ENCODE results near the gene PPARG. TPM values are rescaled to one million over a fixed set of nuclear protein-coding genes. Genes with fewer than 3 reads are reported as not detected.

Gene PPARG
- total and polyA plus RNA-seq, 2 of the 13 experiments (the other 11 are each of a cell fraction or from before 2014, with no cell fraction given), result 13.9 to 58.3 TPM

DNA sequence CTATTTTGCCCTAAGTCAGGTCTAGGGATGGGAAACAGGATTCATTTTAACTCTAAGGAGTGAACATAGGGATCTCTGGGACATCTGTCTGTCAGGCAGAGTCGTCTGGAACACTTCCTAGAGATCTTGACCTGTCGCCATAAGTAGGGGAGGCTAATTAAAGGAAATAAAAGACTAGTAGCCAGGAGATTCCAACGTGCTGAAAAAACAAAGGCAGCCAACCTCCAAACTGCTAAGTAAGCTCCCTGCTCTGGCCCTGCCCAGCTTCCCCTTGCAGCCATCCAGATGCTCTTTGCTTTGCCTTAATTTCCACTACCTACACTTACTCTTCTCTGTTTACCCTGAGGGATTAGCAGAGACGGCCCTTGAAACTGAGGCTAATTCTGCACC lies 177.0 kb downstream of the PPARG start (continued):
- TF ChIP-seq ZXDC (CRISPR knock-in tag; IDR thresholded peaks at IDR 0.05), result no peak
- no peak for TF ChIP-seq ZC3H4 (CRISPR knock-in tag; IDR thresholded peaks at IDR 0.05; ENCODE audit: borderline replicate concordance)
- TF ChIP-seq ZNF605 (CRISPR knock-in tag; IDR thresholded peaks at IDR 0.05), result no peak
- TF ChIP-seq POLR2AphosphoS2 (IDR thresholded peaks at IDR 0.05; ENCODE audit: low read depth, low read length), result no peak

- no peak for DNase-seq (ENCODE audit: low spot score)
- TF ChIP-seq YY1 (IDR thresholded peaks at IDR 0.05; ENCODE audit: insufficient read depth, insufficient replicate concordance, low read depth, low read length) (no peak), POLR2AphosphoS2 (IDR thresholded peaks at IDR 0.05; ENCODE audit: low read depth, low read length) (no peak), HDAC6 (IDR thresholded peaks at IDR 0.05; ENCODE audit: low read depth, low read length) (no peak), SMAD9 (CRISPR knock-in tag; IDR thresholded peaks at IDR 0.05) (no peak)
- no peaks in the 10 kb centered on the region for H3K9me3 ChIP-seq (ENCODE audit: low read length)
- ChIA-PET POLR2A (no interaction called here), CTCF (ENCODE audit: low intra/inter-chr PET ratio, low total read pairs) (no interaction called here)
- in situ Hi-C loops (cut with HindIII; ENCODE audit: extremely low pct_ligation_motif_present, low pct_unique_long_range_greater_than_20kb) (no loop called here), intact Hi-C loops (cut with micrococcal nuclease; ENCODE audit: unreplicated experiment) (no loop called here)
- H3K4me2 ChIP-seq (ENCODE audit: low read depth, low read length), result no peak overlapping the region
- 95% methylated on average over 2 of the region's 2 CpGs for WGBS (ENCODE audit: low lambda C conversion rate)
- H3K27ac ChIP-seq (ENCODE audit: extremely low read length, insufficient read depth, low read length), result no peak overlapping the region
- BruUV-seq (replicated peaks), result no TSS peak
- no peaks in the 10 kb centered on the region for H3K27me3 ChIP-seq (ENCODE audit: control insufficient read depth in 1 of 2, insufficient read depth in 2 of 2, low read length in 2 of 2)
- no peaks in the 10 kb centered on the region for H3K36me3 ChIP-seq (replicated peaks in 1 of 2; ENCODE audit: control insufficient read depth in 1 of 2, insufficient read depth in 2 of 2, low read length in 2 of 2)
- no peak overlapping the region for H3K9ac ChIP-seq (ENCODE audit: insufficient read depth, low read depth, low read length)
- no peak for ATAC-seq
- no peaks in the 10 kb centered on the region for H4K20me1 ChIP-seq (ENCODE audit: insufficient read depth, low read length)
- no peak overlapping the region for H2AFZ ChIP-seq (ENCODE audit: low read length)
- no peak overlapping the region for H3K4me3 ChIP-seq (replicated peaks in 1 of 3; ENCODE audit: insufficient read depth in 1 of 3, low read depth in 2 of 3, low read length in 3 of 3)
- peaks cover 35% of the 10 kb centered on the region for H3K4me1 ChIP-seq (ENCODE audit: insufficient read depth, low read length)
- FAIRE-seq, result no peak
- no peaks in the 10 kb centered on the region for H3K79me2 ChIP-seq (ENCODE audit: insufficient read depth, low read length)
These were observed 178.9 kb downstream of the PPARG start for GRCh38 chr3:12467746-12468145.

All from HepG2 (cell line).